HG03095 (cell line): ENCODE data around the gene PGBD5.

Experiments
- ATAC-seq: cut with Tn5 transposase; IDR thresholded peaks from one replicate; pipeline ENCODE4 v1.9.1; 2021; ENCODE audit warnings: moderate library complexity; ENCODE audit not compliant: unreplicated experiment

Gene PGBD5

DNA sequence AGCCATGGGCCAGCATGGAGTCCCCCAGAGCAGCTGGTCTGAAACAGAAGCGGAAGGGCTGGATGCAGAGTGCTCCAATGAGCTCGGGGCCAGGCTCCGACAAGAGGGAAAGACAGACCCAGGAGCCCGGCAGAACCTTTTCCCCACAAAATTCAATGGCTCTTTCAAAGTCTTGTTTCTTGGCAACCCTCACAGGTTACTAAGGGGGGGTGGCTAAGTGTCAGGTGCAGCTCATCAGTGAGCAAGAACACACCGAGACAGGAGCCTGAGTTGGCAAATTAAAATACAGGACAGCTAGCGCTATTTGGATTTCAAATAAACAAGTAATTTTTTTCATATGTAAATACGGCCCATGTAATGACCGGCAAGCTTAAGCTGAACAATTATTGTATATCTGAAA lies 27.3 kb downstream of the PGBD5 start:
- ATAC-seq: no peak

- ATAC-seq: no peak
Observed at GRCh38 chr1:230396966-230397365, 29.2 kb downstream of the PGBD5 start.

DNA sequence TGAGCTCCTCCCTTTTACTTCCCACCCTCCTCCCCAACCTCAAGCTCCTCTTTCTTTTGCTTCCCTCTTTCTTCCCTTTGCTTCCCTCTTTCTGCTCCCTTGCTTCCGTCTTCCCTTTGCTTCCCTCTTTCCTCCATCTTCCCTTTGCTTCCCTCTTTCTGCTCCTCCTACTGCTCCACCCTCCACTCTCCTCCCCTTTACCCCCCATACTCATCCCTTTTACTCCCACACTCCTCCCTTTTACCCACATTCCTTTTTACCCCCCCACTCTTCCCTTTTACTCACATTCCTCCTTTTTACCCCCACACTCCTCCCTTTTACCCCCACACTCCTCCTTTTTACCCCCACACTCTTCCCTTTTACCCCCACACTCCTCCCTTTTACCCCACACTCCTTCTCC lies 30.2 kb downstream of the PGBD5 start:
- no peak for ATAC-seq

DNA sequence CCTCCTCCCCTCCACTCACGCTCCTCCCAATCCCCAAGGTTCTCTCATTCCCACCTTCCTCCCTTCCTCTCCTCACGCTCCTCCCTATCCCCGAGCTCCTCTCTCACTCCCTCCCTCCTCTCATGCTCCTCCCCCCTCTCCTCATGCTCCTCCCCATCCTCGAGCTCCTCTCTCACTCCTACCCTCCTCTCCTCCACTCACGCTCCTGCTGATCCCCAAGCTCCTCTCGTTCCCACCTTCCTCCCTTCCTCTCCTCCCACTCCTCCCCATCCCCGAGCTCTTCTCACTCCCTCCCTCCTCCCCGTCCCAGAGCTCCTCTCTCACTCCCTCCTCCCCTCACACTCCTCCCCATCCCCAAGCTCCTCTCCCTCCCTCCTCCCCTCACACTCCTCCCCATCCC lies 31.4 kb downstream of the PGBD5 start:
- ATAC-seq: no peak

- no peak for ATAC-seq
Observed at GRCh38 chr1:230394134-230394533, 32.0 kb downstream of the PGBD5 start.

DNA sequence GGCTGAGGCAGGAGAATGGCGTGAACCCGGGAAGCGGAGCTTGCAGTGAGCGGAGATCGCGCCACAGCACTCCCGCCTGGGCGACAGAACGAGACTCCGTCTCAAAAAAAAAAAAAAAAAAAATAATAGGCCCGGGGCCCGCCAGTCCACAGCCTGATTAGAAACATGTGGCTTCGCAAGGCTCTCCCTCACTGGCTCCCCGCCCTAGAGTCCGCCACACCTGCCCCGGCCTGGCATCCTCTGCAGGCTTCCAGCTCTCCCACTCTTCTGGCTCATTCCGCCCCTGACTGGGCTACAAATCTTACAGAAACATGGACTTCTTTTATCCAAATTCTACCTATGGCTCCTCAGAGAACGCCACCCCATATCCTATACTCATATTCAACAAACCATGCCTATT lies 32.4 kb downstream of the PGBD5 start:
- ATAC-seq: no peak

- no peak for ATAC-seq
Observed at GRCh38 chr1:230392920-230393521, 33.1 kb downstream of the PGBD5 start.

DNA sequence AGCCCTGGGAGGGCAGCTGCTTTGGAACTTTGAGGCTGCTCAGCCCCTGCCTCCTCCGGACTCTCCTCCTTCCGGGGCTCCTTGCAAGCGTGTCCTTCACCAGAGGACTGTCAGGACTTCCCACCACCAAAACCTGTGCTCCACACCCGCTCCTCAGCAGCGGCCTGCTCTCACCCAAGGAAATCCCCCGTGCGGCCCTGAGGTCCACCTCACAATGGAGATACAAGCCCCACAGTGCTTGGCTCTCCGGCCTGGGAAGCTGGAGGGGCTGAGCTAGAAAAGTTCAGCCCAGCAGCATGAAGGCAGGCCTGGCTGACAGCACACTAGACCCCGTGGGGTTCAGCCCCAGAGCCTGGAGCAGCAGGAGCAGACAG lies 33.6 kb downstream of the PGBD5 start:
- ATAC-seq: no peak

DNA sequence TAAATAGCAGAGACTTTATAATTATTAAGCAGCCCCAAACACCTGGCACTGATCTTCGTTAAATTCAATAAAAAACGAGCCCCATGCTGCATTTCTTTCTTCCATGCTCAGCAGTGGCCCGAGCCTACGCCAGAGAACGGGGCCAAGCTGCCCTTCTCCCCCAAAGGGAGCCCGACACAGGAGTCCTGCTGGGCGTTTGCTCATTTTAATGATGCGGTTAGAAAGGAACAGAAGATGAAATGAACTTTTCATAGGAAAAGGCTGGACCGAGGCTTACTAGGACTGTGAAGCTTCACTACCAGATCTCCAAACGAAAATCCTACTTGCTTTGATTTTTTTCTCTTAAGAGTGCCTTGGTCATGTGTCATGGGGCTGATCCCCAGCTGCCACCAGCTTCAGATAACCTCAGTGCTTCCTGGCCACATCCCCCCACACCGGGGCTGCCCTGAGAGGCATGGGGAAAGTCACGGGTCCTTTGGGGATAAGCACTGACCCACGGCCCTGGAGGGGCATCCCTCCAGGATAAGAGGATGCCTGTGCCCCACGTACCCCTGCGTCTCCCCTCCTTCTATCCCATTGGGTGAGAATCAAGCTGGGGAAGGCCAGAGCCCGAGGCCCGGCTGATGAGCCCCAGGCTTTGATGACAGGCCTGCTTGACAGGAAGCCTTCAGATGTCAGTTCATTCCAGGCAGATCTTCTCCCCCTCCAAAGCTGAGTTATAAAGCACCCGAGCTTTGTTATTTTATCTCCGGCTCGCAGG lies 34.2 kb downstream of the PGBD5 start:
- ATAC-seq: no peak

DNA sequence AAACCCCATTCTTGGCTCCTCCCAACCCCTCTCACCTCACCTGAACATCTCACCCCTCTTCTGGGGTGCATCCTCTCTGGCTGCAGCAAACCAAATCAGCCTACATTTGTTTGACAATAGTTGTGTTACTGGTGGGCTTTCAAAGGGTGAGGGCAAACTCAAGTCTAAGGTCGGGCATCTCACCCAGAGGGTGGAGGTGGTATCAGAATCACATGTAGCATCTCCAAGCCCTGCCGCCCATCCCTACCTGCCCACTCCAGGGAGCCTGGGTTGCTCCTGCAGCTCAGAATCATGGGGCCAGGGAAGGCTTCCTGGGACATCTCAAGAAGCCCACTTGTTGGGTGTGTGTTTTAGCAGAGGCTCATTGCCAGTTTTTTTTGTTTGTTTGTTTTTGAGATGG lies 35.8 kb downstream of the PGBD5 start:
- ATAC-seq: no peak

DNA sequence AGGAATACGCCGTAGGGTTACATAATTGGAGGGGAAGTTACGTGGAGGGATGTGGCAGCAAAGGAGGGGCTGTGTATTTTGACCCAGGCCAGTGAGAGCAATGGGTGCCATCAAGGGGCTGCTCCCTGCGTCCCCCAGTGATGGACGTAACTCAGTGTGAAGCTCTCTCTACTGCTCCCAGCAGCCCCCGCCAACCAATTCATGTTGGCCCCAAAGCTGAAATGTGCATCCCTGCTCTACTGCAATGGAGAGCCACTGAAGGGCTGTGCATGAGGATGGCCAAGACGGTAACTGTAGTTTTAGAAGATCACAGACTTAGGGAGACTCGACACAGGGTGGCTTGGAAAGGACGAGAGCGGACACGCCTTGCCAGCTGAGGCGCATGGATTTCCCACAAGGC lies 38.3 kb downstream of the PGBD5 start:
- ATAC-seq: no peak

DNA sequence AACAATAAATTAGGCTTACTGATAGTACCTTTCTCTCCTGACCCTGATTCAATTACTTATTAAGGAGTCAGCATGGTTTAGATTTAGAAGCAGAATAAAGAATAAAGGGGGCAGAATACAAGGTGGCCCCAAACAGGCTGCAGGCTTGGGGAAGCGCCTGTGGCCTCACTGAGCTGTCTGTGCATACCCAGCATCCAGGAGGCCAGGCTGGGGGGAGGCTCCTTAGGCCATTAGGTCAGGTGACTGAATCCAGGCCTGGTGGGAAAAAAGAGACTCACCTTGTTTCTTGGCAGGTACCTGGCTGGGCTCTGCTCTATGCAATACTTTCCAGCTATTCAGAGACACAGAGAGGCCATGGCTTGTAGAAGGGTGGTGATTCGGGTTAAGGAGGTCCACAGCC lies 38.8 kb downstream of the PGBD5 start:
- no peak for ATAC-seq

GRCh38 chr1:230386637-230387262 lies 39.4 kb downstream of the PGBD5 start:
- no peak for ATAC-seq

GRCh38 chr1:230385930-230386329 lies 40.2 kb downstream of the PGBD5 start:
- no peak for ATAC-seq

DNA sequence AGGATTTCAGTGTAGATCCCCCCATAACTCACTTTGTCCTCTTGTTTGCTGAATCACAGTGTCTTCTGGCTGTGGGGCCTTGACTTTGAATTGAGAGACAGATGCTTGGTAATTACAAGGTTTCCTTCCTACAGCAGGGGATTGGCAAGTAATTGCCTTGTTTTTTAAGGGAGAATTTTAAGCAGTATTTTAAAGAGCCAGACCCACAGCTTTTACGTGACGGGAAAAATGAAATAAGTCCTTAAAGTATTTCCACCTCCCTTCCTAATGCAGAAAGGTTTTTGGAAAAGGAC lies 41.0 kb downstream of the PGBD5 start:
- no peak for ATAC-seq

- no peak for ATAC-seq
Observed at GRCh38 chr1:230384380-230385157, 41.6 kb downstream of the PGBD5 start.

GRCh38 chr1:230383425-230383824 lies 42.7 kb downstream of the PGBD5 start:
- no peak for ATAC-seq

- no peak for ATAC-seq
Observed at GRCh38 chr1:230382001-230382491, 44.1 kb downstream of the PGBD5 start.

DNA sequence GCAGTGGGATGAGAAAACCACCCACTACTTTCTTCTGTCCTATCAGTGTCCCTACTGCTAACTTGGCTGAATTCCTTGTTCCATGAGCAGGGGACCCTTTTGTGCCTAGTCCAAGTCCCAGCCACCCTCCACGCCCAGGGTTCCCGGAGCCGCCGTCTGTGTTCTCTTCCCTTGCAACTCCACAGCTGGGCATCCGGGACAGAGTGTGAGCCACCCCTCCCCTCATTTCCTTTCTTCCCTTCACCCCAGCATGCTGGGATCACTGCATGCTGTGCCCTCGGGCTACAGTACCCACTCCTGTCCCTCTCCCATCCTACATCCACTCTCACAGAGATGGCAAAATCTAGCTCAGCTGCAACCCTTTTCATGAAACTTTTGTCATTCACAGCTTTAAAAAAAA lies 44.5 kb downstream of the PGBD5 start:
- ATAC-seq: no peak

DNA sequence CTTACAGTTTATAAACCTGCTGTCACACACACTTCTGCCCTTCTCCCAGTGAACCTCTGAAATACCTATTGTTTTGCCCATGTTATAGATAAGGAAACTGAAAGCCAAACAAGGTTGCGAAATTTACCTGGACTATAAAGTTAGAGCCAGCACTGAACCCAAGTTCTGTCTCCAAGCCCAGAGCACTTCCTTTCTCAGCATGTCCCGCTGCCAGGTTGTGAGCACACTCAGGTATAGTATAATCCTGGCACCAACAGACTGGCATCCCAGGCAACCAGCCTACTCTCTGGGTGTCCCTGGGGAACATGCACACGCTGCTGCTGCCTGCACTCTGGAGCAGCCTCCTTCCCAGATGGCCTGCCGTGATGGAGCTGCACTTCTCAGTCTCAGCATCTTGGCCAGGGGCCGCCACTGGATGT lies 45.1 kb downstream of the PGBD5 start:
- ATAC-seq: no peak

DNA sequence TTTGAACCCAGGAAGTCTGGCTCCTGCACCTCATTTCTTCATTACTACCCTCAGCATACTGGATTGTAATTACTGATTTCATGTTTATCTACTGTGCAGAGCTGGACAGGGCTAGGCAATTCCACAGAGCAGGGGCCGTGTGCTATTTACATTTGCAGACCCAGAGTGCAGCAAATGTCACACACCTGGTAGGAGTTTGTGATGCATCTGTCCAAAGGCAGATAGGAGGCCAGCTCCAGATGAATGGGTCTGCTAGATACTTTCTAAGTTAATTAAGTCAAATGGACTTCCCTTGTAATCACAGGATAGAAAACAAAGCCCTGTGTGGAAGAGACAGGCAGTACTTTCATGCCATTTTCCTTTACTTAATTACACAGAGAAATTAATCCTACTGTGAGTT lies 46.2 kb downstream of the PGBD5 start:
- no peak for ATAC-seq

DNA sequence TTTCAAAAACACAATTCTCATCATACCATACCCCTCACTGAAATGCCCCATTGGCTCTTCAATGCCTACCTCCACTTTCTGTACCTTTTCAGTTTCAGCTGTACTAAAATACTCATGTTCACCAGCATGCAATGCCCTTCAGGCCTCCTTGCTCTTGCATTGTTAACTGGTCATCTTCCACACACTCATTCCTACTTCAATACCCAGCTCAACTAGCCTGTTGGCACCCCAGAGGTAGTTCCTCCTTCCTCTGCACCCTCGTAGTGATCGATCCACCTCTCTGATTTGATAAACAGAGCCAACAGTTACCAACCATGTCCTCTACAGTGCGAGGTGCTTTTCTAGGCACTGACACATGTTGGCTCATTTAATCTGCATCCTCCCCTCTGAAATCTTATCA lies 46.7 kb downstream of the PGBD5 start:
- no peak for ATAC-seq
